ENCODE measurements around the gene PTGDS.

Gene PTGDS

DNA sequence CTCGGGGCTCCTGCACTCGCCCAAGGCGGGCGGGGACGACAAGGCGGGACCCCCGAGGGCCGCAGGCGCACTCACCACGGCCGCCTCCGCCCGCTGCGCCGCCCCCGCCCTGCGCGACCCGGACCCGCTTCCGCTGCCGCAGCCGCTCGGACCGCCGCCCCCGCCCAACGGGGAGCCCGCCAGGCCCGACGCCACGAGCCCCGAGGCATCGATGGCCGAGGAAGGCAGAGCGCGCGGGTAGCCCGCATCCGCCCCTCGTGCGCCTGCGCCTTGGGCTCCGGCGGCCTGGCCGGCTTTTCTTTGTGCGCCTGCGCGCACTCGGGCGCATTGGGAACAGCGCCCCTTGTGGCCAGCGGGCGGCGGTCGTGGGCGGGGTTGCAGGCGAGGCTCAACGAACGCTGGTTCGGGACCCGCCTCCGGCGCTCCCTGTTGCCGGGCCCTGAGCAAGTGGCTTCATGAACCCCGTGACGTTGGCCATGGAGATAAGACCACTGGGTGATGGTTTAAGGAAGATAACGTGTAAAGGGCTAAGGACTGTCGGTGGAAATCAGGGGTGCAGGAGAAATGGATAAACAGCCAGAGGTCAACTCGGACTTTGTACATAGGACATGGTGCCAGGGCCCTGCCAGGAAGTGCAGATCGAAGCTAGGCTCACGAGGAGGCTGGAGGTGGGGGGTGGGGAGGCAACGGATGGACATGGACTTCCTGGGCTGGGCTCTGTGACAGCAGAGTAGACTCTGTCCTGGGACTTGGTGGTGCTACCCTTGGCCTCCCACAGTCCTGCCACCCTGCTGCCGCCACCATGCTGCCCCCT is 32.6 kb upstream of the PTGDS start, which contains the start of the genes C8G and FBXW5 (continued):
- TF ChIP-seq, protein P1, sequence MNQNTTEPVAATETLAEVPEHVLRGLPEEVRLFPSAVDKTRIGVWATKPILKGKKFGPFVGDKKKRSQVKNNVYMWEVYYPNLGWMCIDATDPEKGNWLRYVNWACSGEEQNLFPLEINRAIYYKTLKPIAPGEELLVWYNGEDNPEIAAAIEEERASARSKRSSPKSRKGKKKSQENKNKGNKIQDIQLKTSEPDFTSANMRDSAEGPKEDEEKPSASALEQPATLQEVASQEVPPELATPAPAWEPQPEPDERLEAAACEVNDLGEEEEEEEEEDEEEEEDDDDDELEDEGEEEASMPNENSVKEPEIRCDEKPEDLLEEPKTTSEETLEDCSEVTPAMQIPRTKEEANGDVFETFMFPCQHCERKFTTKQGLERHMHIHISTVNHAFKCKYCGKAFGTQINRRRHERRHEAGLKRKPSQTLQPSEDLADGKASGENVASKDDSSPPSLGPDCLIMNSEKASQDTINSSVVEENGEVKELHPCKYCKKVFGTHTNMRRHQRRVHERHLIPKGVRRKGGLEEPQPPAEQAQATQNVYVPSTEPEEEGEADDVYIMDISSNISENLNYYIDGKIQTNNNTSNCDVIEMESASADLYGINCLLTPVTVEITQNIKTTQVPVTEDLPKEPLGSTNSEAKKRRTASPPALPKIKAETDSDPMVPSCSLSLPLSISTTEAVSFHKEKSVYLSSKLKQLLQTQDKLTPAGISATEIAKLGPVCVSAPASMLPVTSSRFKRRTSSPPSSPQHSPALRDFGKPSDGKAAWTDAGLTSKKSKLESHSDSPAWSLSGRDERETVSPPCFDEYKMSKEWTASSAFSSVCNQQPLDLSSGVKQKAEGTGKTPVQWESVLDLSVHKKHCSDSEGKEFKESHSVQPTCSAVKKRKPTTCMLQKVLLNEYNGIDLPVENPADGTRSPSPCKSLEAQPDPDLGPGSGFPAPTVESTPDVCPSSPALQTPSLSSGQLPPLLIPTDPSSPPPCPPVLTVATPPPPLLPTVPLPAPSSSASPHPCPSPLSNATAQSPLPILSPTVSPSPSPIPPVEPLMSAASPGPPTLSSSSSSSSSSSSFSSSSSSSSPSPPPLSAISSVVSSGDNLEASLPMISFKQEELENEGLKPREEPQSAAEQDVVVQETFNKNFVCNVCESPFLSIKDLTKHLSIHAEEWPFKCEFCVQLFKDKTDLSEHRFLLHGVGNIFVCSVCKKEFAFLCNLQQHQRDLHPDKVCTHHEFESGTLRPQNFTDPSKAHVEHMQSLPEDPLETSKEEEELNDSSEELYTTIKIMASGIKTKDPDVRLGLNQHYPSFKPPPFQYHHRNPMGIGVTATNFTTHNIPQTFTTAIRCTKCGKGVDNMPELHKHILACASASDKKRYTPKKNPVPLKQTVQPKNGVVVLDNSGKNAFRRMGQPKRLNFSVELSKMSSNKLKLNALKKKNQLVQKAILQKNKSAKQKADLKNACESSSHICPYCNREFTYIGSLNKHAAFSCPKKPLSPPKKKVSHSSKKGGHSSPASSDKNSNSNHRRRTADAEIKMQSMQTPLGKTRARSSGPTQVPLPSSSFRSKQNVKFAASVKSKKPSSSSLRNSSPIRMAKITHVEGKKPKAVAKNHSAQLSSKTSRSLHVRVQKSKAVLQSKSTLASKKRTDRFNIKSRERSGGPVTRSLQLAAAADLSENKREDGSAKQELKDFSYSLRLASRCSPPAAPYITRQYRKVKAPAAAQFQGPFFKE (tag by site-specific recombination; IDR thresholded peaks at IDR 0.05; ENCODE audit: borderline replicate concordance), result peak; percentile 58; the same call in 1 of the 2 replicates
- TF ChIP-seq ZNF530 (tag by site-specific recombination; IDR thresholded peaks at IDR 0.05; ENCODE audit: low read depth), result no peak
- TF ChIP-seq, protein P2, sequence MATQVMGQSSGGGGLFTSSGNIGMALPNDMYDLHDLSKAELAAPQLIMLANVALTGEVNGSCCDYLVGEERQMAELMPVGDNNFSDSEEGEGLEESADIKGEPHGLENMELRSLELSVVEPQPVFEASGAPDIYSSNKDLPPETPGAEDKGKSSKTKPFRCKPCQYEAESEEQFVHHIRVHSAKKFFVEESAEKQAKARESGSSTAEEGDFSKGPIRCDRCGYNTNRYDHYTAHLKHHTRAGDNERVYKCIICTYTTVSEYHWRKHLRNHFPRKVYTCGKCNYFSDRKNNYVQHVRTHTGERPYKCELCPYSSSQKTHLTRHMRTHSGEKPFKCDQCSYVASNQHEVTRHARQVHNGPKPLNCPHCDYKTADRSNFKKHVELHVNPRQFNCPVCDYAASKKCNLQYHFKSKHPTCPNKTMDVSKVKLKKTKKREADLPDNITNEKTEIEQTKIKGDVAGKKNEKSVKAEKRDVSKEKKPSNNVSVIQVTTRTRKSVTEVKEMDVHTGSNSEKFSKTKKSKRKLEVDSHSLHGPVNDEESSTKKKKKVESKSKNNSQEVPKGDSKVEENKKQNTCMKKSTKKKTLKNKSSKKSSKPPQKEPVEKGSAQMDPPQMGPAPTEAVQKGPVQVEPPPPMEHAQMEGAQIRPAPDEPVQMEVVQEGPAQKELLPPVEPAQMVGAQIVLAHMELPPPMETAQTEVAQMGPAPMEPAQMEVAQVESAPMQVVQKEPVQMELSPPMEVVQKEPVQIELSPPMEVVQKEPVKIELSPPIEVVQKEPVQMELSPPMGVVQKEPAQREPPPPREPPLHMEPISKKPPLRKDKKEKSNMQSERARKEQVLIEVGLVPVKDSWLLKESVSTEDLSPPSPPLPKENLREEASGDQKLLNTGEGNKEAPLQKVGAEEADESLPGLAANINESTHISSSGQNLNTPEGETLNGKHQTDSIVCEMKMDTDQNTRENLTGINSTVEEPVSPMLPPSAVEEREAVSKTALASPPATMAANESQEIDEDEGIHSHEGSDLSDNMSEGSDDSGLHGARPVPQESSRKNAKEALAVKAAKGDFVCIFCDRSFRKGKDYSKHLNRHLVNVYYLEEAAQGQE (tag by site-specific recombination; IDR thresholded peaks at IDR 0.05), result no peak
- TF ChIP-seq, protein P3, sequence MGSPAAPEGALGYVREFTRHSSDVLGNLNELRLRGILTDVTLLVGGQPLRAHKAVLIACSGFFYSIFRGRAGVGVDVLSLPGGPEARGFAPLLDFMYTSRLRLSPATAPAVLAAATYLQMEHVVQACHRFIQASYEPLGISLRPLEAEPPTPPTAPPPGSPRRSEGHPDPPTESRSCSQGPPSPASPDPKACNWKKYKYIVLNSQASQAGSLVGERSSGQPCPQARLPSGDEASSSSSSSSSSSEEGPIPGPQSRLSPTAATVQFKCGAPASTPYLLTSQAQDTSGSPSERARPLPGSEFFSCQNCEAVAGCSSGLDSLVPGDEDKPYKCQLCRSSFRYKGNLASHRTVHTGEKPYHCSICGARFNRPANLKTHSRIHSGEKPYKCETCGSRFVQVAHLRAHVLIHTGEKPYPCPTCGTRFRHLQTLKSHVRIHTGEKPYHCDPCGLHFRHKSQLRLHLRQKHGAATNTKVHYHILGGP (tag by site-specific recombination; IDR thresholded peaks at IDR 0.05), result no peak
- TF ChIP-seq ZNF155 (tag by site-specific recombination; IDR thresholded peaks at IDR 0.05), result no peak
- no peak for TF ChIP-seq ZNF514 (tag by site-specific recombination; IDR thresholded peaks at IDR 0.05)
- peak; percentile 93 for TF ChIP-seq KLF9 (tag by site-specific recombination; IDR thresholded peaks at IDR 0.05; ENCODE audit: low read depth)
- no peak for TF ChIP-seq ZSCAN23 (tag by site-specific recombination; IDR thresholded peaks at IDR 0.05)
- no peak for TF ChIP-seq SETDB1 (IDR thresholded peaks at IDR 0.05; ENCODE audit: insufficient read length, low read length)
- TF ChIP-seq ZNF416 (tag by site-specific recombination; IDR thresholded peaks at IDR 0.05), result no peak
- peak; percentile 88 for TF ChIP-seq BCL11A (tag by site-specific recombination; IDR thresholded peaks at IDR 0.05; ENCODE audit: low read depth)
- TF ChIP-seq ZNF843 (tag by site-specific recombination; IDR thresholded peaks at IDR 0.05), result peak; percentile 46
- peak; percentile 45 for TF ChIP-seq SP2 (tag by site-specific recombination; IDR thresholded peaks at IDR 0.05)
- no peak for TF ChIP-seq ZNF146 (tag by site-specific recombination; IDR thresholded peaks at IDR 0.05)
- TF ChIP-seq, protein P4, sequence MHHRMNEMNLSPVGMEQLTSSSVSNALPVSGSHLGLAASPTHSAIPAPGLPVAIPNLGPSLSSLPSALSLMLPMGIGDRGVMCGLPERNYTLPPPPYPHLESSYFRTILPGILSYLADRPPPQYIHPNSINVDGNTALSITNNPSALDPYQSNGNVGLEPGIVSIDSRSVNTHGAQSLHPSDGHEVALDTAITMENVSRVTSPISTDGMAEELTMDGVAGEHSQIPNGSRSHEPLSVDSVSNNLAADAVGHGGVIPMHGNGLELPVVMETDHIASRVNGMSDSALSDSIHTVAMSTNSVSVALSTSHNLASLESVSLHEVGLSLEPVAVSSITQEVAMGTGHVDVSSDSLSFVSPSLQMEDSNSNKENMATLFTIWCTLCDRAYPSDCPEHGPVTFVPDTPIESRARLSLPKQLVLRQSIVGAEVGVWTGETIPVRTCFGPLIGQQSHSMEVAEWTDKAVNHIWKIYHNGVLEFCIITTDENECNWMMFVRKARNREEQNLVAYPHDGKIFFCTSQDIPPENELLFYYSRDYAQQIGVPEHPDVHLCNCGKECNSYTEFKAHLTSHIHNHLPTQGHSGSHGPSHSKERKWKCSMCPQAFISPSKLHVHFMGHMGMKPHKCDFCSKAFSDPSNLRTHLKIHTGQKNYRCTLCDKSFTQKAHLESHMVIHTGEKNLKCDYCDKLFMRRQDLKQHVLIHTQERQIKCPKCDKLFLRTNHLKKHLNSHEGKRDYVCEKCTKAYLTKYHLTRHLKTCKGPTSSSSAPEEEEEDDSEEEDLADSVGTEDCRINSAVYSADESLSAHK (tag by site-specific recombination; IDR thresholded peaks at IDR 0.05), result no peak
- TF ChIP-seq, protein P5, sequence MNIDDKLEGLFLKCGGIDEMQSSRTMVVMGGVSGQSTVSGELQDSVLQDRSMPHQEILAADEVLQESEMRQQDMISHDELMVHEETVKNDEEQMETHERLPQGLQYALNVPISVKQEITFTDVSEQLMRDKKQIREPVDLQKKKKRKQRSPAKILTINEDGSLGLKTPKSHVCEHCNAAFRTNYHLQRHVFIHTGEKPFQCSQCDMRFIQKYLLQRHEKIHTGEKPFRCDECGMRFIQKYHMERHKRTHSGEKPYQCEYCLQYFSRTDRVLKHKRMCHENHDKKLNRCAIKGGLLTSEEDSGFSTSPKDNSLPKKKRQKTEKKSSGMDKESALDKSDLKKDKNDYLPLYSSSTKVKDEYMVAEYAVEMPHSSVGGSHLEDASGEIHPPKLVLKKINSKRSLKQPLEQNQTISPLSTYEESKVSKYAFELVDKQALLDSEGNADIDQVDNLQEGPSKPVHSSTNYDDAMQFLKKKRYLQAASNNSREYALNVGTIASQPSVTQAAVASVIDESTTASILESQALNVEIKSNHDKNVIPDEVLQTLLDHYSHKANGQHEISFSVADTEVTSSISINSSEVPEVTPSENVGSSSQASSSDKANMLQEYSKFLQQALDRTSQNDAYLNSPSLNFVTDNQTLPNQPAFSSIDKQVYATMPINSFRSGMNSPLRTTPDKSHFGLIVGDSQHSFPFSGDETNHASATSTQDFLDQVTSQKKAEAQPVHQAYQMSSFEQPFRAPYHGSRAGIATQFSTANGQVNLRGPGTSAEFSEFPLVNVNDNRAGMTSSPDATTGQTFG (tag by site-specific recombination; IDR thresholded peaks at IDR 0.05; ENCODE audit: borderline replicate concordance), result no peak; the same call in 1 of the 2 replicates
- no peak for TF ChIP-seq ZNF571 (tag by site-specific recombination; IDR thresholded peaks at IDR 0.05)
- TF ChIP-seq ZNF837 (tag by site-specific recombination; IDR thresholded peaks at IDR 0.05), result no peak
- no peak for TF ChIP-seq PRDM1 (tag by site-specific recombination; IDR thresholded peaks at IDR 0.05)
- peak; percentile 79; the same call in 1 of the 2 replicates for TF ChIP-seq ZNF660 (tag by site-specific recombination; IDR thresholded peaks at IDR 0.05)
- no peak for TF ChIP-seq ZNF335 (tag by site-specific recombination; conservative IDR thresholded peaks at IDR 0.05)
- TF ChIP-seq MEIS1 (CRISPR knock-in tag; IDR thresholded peaks at IDR 0.05; ENCODE audit: borderline replicate concordance), result no peak
- TF ChIP-seq ZNF555 (tag by site-specific recombination; conservative IDR thresholded peaks at IDR 0.05), result no peak
- no peak for TF ChIP-seq ZNF366 (tag by site-specific recombination; conservative IDR thresholded peaks at IDR 0.05)

Measured in HEK293 (cell line).